NCI-H1930 (cell line): ENCODE results near the gene RAB1A.
"Not testable (repeated sequence)": the region's sequence is repeated elsewhere in the genome, so short reads cannot be mapped to it uniquely, and the experiment has no call there.

ENCODE experiments used
- DNase-seq, 2 experiments: peaks; one replicate each; lab custom pipeline; 2025; lab: John Stamatoyannopoulos, UW

RAB1A gene

DNA sequence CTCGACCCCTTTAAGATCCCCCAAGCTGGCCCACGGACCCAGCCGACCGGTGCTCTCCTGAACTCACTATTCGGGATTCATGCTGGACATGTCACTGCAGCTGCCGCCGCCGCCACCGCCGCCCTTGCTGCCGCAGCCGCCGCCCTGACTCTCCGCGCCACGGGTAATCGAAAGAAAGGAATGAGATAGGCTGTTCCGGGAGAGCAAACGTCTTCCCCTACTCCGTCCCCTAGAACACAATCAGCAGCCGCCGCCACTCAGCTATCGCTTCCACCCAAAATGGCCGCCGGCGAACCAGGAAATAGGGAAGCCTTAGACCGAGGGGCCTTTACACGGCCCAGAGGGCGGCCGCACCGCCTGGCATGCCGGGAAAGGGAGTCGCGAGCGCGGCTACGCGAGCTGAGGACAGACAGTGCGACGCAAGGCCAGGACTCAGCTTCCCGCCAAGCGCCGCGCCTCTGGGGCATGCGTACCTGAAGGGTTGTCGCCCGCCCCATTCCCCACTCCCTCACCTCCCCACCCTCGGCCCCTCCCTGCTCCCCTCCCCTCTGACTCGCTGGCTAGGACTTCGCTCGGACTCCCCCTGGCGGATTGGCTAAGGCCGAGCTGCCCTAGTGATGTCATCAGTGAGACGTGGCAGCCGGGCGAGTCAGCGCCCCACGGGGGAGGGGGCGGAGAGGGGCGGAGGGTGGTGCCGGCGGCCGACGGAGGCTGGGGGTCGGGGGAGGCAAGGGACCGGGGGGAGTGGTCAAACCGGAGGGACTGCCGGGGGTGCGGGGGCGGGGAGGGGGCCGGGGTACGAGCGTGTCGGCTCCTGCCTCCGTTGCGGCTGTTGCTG, at the start of gene RAB1A:
TSS of gene RAB1A (minus strand) at position 281 of the 838 bp plus-strand sequence. CDS start at position 90, 191 bp downstream.
- peak; percentile 98 for DNase-seq

- no peak for DNase-seq
Measured at GRCh38 chr2:65177751-65178442, 48.0 kb upstream of the RAB1A start.

DNA sequence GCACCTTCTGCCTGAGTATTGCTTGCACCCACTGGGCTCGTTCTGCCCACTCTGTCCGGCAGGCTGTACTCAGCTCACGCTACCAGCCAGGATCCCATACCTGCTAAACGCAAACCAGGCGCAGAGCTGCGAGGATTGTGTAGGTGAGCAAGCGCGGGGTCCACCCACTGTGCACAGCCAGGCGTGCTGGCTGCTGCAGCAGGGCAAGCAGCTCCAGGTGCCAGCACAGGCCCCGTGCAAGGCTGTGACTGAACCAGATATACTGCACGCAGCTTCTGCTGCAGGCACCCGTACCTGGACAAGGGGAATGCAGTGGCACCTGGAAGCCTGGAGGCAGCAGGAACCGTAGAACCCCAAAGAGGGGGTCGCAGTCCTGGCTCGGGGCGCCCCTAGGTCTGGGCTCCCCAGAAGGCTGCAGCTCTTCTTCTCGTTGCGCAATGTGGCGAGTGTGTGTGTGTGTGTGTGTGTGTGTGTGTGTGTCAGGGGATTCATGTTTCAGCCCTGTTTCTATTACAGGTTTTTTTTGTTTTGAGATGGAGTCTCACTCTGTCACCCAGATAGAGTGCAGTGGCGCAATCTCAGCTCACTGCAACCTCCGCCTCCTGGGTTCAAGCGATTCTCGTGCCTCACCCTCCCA, 46.1 kb upstream of the RAB1A start:
- DNase-seq: no peak

DNA sequence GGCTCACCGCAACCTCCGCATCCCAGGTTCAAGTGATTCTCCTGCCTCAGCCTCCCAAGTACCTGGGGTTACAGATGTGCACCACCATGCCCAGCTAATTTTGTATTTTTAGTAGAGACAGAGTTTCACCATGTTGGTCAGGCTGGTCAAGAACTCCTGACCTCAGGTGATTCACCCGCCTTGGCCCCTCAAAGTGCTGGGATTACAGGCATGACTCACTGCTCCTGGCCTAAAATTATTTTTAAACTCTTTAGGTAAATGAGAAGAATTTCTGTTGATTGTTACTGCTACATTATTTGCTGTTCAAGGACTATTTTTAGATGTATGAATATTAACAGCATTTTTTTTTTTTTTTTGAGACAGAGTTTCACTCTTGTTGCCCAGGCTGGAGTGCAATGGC, 44.1 kb upstream of the RAB1A start:
- not testable (repeated sequence) for DNase-seq

DNA sequence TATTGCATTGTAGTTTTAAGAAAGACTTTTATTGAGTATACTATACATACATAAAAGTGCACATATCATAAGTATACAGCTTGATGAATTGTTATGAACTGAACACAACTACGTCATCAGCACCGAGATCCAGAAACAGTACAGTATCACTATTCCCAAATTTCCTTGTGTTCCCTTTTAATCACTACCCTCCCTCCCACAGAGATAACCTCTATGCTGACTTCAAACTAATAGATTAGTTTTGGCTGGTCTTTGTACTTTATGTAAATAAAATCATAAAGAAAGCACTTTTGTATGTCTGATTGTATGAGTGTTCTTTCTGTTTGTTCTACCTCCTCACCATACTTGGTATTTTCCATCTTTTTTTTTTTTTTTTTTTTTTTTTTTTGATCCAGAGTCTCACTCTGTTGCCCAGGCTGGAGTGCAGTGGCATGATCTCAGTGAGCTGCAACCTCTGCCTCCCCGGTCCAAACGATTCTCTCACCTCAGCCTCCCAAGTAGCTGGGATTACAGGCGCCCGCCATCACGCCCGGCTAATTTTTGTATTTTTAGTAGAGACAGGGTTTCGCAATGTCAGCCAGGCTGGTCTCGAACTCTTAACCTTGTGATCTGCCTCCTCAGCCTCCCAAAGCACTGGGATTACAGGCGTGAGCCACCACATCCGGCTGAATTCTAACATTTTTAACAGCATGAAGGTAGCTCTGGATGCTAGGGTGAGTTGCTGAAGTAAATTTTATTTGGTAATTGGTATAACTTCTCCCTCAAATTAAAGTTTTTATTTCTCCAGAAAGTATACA, 43.3 kb upstream of the RAB1A start:
- DNase-seq: no peak

GRCh38 chr2:65170611-65171477, 40.9 kb upstream of the RAB1A start:
- DNase-seq: not testable (repeated sequence)

GRCh38 chr2:65169760-65170136, 39.8 kb upstream of the RAB1A start:
- DNase-seq: no peak

GRCh38 chr2:65165558-65165957, 35.7 kb upstream of the RAB1A start:
- no peak for DNase-seq

DNA sequence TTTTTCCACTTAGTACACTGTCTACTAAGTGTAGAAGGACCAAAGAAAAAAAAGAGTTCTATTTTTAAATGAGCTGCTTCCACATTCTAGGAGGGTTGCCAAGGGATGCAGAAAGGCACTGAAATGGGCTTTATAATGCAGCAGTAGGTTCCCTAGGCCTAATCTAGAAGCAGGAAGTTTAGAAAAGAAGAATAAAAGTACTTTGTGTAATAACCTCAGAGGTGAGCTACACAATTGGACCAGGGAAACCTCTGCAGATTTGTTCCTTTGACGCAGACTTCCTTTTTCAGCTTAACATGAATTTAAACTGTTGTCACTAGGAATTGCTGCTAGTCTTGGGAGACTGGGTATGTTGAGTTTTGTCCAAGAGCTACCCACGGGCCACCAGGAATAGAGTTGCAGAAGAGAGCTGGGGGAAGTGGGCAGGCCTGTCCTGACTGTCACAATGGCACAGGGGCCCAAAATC, 34.6 kb upstream of the RAB1A start:
- DNase-seq: no peak

GRCh38 chr2:65161551-65162100, 31.7 kb upstream of the RAB1A start:
- DNase-seq: no peak

DNA sequence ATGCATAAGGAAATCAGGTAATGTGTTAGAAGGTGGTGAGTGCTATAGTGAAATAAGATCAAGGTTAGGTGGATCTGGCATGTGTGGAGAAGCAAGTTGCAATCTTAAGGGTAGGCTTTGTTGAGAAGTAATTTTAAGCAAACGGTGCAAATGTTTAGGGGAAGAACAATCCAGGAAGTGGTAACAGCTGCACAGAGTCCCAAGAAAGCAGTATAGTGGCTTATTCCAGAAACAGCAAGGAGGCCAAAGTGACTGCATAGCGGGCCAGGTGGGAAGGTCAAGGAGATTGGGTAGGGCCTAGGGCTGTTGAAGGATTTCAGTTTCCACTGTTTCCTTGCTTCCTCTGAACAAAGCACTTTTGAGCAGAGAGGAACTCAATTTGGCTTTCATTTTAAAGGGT, 30.0 kb upstream of the RAB1A start:
- DNase-seq: no peak

DNA sequence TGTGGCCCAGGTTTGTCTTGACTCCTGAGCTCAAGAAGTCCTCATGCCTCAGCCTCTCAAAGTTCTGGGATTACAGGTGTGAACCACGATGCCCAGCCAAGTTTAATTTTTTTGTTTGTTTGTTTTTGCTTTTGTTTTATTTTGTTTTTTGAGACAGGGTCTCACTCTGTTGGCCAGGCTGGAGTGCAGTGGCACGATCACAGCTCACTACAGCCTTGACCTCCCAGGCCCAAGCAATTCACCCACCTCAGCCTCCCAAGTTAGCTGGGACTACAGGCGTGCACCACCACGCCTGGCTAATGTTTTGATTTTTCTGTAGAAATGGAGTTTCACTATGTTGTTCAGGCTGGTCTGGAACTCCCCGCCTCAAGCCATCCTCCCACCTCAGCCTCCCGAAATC, 29.4 kb upstream of the RAB1A start:
- no peak for DNase-seq

DNA sequence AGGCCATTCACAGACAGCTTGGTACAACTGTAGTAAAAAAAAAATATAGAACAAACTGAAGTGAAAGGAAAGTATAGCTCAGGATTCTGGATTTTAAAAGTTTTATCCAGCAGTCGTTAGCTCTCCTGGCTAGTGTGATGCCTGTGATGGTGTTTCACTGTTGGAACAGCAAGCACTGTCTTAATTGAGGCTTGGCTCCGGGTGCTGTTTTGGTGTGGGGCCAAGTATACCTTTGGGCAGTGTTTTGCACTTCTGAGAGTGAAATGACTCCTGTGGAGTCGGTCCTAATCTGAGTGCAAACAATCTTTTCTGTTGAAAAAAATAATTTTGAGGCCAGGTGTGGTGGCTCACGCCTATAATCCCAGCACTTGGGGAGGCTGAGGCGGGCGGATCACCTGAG, 28.7 kb upstream of the RAB1A start:
- DNase-seq: no peak

GRCh38 chr2:65157856-65158255, 27.9 kb upstream of the RAB1A start:
- not testable (repeated sequence) for DNase-seq

DNA sequence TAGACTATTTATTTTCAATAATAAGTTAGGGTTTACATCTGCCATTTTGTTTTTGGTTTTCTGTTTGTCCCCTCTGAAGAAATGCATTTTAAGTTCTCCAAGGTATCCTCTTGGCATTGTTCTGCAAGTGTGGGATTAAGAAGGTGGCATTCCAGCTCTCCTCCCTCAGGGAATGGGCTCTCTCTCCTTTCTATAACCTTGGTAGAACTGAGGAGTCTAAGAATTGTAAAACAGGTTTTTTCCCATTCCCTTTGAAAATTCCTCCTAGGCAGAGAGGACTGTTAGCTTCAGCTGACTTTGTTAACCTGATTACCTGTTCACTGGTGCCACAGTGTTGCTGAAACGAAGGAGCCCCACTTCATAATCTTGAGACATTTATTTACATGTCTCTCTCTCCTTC, 26.1 kb upstream of the RAB1A start:
- no peak for DNase-seq

DNA sequence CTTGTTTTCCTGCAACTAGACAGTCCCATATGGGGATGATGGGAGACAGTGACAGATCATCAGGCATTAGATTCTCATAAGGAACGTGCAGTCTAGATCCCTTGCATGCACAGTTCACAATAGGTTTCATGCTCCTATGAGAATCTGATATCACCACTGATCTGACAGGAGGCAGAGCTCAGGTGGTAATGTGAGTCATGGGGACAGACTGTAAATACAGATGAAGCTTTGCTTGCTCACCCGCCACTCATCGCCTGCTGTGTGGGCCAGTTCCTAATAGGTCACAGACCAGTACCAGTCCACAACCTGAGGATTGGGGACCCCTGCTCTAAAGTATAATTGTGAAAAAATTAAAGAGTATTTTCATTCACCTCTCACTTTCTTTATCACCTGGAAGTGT, 23.6 kb upstream of the RAB1A start:
- DNase-seq: no peak

DNA sequence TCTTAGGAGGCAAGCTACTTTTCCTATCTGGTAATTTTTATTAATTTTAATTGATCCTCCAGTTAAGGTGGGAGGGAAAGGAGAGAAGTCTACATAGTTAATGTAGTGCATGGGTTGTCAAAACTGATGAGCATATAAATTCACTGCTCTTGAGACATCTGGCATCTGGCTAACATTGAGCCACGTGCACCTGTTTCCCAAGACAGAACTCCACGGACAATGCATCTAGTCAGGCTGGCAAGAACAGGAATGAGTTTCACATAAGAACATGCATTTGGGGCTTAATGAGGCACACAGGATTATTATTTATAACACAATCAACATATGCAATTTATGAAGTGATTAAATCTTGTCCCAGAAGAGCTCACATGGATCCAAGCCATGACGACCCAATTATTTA, 16.2 kb upstream of the RAB1A start:
- no peak for DNase-seq

DNA sequence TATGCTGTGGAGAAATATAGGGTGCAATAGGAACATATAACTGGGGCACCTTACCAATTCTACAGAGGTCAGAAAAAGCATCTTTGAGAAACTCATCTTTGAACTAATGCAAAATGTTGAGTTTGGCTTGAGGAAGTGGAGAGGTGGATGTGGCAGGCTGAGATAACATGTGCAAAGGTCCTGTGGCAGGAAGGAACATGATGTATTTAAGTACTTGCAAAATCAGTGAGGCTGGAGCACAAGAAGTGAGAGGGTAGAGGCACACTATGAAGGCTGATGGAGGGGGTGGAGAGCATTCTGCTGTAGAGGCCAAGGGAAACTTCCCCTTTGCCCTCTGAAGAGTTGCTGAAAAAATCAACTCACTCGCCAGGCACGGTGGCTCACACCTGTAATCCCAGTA, 14.7 kb upstream of the RAB1A start:
- DNase-seq: no peak

GRCh38 chr2:65142515-65142914, 12.6 kb upstream of the RAB1A start:
- no peak for DNase-seq

- no peak for DNase-seq
Measured at GRCh38 chr2:65137197-65137775, 7.4 kb upstream of the RAB1A start.
